K562 (cell line): ENCODE results near the gene AIFM3. TPM values are rescaled to one million over a fixed set of nuclear protein-coding genes. Genes with fewer than 3 reads are reported as not detected.

Experiments used
- IRF2 ChIP-seq: sonication (generic); formaldehyde crosslinking; IDR thresholded peaks from 2 replicates; pipeline ENCODE4 v1.8.1; 2022; ENCODE audit warnings: mild to moderate bottlenecking, missing genetic modification reagents
- JUN ChIP-seq, 2 experiments: sonication (generic) in 1 of 2; formaldehyde crosslinking in 1 of 2; IDR thresholded peaks; 2 replicates each; pipeline versions ENCODE4 v1.6.1 to v1.8.0; 2012 to 2022; ENCODE audit warnings: borderline replicate concordance in 2 of 2, mild to moderate bottlenecking in 2 of 2, improper control_type of control experiment in 1 of 2, low read depth in 1 of 2, low read length in 1 of 2, missing genetic modification reagents in 1 of 2
- MBD2 ChIP-seq: sonication (generic); IDR thresholded peaks from 2 replicates; pipeline ENCODE4 v1.6.1; 2016; ENCODE audit warnings: low read depth, borderline replicate concordance
- TEAD4 ChIP-seq, 2 experiments: sonication (generic) in 1 of 2; formaldehyde crosslinking in 1 of 2; IDR thresholded peaks; 2 replicates each; pipeline versions ENCODE4 v1.6.1 to v1.8.0; 2012 to 2022; ENCODE audit warnings: borderline replicate concordance in 1 of 2, inconsistent platforms in 1 of 2, low read length in 1 of 2, mild to moderate bottlenecking in 1 of 2, missing genetic modification reagents in 1 of 2
- TGIF2 ChIP-seq: sonication (generic); formaldehyde crosslinking; IDR thresholded peaks from 2 replicates; pipeline ENCODE4 v1.8.1; 2022; ENCODE audit warnings: mild to moderate bottlenecking, missing genetic modification reagents, moderate library complexity
- ZNF23 ChIP-seq: fragments of 250-450 bp; sonication (Bioruptor Pico); IDR thresholded peaks from 2 replicates; pipeline ENCODE4 v1.4.0; 2020; ENCODE audit warnings: mild to moderate bottlenecking
- ZNF830 ChIP-seq: fragments of 250-450 bp; sonication (Bioruptor Pico); IDR thresholded peaks from 2 replicates; pipeline ENCODE4 v1.5.0; 2021; ENCODE audit warnings: mild to moderate bottlenecking
- polyA plus RNA-seq, 8 experiments: library from polyadenylated mRNA; depleted of rRNA in 4 of 8; stranded (reverse) in 5 of 8; unstranded in 3 of 8; fragments of >200 nt; fragmentation: Nextera tagmentation in 2 of 8; fragmentation: Illumina TruSeq in 1 of 8; extraction: Ambion mirVana in 2 of 8; extraction: Trizol in 1 of 8; gene quantifications; 2 replicates each; pipeline versions ENCODE4 v1.2.1 to v1.2.3, GENCODE V29; 2011 to 2014; ENCODE audit warnings: inconsistent platforms in 1 of 8, missing spikeins in 1 of 8
- total RNA-seq, 7 experiments: library from RNA; depleted of rRNA in 6 of 7; stranded (reverse); fragments of >200 nt in 6 of 7; fragmentation: Illumina TruSeq in 2 of 7; extraction: Trizol in 2 of 7; gene quantifications; 2 replicates each; pipeline versions ENCODE4 v1.2.1 to v1.2.3, GENCODE V29; 2011 to 2021; ENCODE audit warnings: low replicate concordance in 1 of 7
- TF ChIP-seq, protein P1 (sequence below), 2 experiments: fragments of 450-650 bp in 1 of 2; sonication (generic) in 1 of 2; formaldehyde crosslinking in 1 of 2; IDR thresholded peaks; 2 replicates each; pipeline versions ENCODE4 v1.7.1 to v1.9.0; 2016 to 2022; ENCODE audit warnings: inconsistent platforms in 1 of 2, mild to moderate bottlenecking in 1 of 2, missing genetic modification reagents in 1 of 2
- TF ChIP-seq, protein P2 (sequence below), 2 experiments: fragments of 450-650 bp in 1 of 2; sonication (generic) in 1 of 2; formaldehyde crosslinking in 1 of 2; IDR thresholded peaks in 1 of 2; conservative IDR thresholded peaks in 1 of 2; 2 replicates each; pipeline versions ENCODE4 v1.6.1 to v1.8.1; 2016 to 2023; ENCODE audit warnings: mild to moderate bottlenecking in 2 of 2, moderate library complexity in 2 of 2, inconsistent platforms in 1 of 2, missing genetic modification reagents in 1 of 2
- TF ChIP-seq, protein P3 (sequence below): IDR thresholded peaks from 3 replicates; pipeline ENCODE4 v1.6.1; 2011; ENCODE audit warnings: borderline replicate concordance, mild to moderate bottlenecking, moderate library complexity; ENCODE audit not compliant: insufficient read length; ENCODE audit errors: extremely low read depth

Gene AIFM3
- total and polyA plus RNA-seq, 9 of the 15 experiments (the other 6 are each of a cell fraction or from before 2014, with no cell fraction given): 0.03 to 0.20 (median 0.07) TPM; not detected in 1

DNA sequence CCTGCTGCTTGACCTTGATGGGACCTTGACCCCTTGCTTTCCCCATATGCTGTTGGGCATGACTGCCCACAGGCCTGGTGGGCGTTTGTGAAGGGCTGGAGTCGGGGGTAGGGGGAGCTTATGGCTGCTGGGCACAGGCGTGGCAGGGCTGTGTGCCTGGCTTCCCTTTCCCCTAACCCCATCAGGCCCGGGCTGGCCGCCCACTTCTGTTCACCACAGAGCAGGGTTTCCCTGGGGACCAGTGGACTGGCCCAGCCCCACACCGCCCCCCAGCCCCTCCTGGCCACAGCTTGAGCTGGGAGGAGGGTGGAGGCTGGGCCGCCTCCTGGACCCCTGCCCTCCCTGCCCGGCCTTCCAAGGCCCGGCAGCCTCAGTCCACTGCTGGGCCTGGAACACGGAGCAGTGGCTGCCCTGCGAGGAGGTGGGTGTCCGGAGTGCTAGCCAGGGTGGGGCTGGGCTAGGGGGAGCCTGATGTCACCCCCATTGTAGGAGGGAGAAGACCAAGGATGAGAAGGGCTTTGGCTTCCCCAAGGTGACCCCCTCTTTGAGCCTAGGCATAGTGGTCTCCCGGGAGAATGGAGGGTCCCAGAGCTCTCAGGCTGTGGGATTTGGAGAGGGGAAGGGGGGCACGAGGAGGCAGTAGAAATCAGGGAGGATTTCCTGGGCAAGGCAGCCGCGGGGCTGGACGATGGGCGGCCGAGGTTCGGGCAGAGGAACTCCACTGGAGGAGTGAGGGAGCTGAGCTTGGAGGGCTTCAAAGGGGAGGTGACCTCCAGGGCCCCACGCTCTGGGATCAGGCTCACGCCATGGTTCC is at the start of gene AIFM3 (continued):
- TF ChIP-seq, protein P1, sequence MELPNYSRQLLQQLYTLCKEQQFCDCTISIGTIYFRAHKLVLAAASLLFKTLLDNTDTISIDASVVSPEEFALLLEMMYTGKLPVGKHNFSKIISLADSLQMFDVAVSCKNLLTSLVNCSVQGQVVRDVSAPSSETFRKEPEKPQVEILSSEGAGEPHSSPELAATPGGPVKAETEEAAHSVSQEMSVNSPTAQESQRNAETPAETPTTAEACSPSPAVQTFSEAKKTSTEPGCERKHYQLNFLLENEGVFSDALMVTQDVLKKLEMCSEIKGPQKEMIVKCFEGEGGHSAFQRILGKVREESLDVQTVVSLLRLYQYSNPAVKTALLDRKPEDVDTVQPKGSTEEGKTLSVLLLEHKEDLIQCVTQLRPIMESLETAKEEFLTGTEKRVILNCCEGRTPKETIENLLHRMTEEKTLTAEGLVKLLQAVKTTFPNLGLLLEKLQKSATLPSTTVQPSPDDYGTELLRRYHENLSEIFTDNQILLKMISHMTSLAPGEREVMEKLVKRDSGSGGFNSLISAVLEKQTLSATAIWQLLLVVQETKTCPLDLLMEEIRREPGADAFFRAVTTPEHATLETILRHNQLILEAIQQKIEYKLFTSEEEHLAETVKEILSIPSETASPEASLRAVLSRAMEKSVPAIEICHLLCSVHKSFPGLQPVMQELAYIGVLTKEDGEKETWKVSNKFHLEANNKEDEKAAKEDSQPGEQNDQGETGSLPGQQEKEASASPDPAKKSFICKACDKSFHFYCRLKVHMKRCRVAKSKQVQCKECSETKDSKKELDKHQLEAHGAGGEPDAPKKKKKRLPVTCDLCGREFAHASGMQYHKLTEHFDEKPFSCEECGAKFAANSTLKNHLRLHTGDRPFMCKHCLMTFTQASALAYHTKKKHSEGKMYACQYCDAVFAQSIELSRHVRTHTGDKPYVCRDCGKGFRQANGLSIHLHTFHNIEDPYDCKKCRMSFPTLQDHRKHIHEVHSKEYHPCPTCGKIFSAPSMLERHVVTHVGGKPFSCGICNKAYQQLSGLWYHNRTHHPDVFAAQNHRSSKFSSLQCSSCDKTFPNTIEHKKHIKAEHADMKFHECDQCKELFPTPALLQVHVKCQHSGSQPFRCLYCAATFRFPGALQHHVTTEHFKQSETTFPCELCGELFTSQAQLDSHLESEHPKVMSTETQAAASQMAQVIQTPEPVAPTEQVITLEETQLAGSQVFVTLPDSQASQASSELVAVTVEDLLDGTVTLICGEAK (IDR thresholded peaks at IDR 0.05): no peak
- TF ChIP-seq, protein P1 (CRISPR knock-in tag; IDR thresholded peaks at IDR 0.05): 0 out of 2 replicates have a peak, but pooled peaks have one; percentile 44
- TF ChIP-seq JUN (IDR thresholded peaks at IDR 0.05; ENCODE audit: borderline replicate concordance, low read depth, low read length) (no peak), JUN (CRISPR knock-in tag; IDR thresholded peaks at IDR 0.05; ENCODE audit: borderline replicate concordance) (peak; percentile 72; the same call in 1 of the 2 replicates), TEAD4 (IDR thresholded peaks at IDR 0.05; ENCODE audit: low read length) (no peak), TEAD4 (CRISPR knock-in tag; IDR thresholded peaks at IDR 0.05; ENCODE audit: borderline replicate concordance) (0 out of 2 replicates have a peak, but pooled peaks have one; percentile 56), ZNF23 (CRISPR knock-in tag) (no peak), MBD2 (0 out of 2 replicates have a peak, but pooled peaks have one; percentile 33), TGIF2 (CRISPR knock-in tag) (0 out of 2 replicates have a peak, but pooled peaks have one; percentile 32), IRF2 (CRISPR knock-in tag) (peak; percentile 59; the same call in 1 of the 2 replicates), ZNF830 (CRISPR knock-in tag) (0 out of 2 replicates have a peak, but pooled peaks have one; percentile 46)
- TF ChIP-seq, protein P2, sequence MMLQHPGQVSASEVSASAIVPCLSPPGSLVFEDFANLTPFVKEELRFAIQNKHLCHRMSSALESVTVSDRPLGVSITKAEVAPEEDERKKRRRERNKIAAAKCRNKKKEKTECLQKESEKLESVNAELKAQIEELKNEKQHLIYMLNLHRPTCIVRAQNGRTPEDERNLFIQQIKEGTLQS (IDR thresholded peaks at IDR 0.05): no peak
- TF ChIP-seq, protein P2 (CRISPR knock-in tag; conservative IDR thresholded peaks at IDR 0.05): peak; percentile 65; the same call in 1 of the 2 replicates
- TF ChIP-seq, protein P3, sequence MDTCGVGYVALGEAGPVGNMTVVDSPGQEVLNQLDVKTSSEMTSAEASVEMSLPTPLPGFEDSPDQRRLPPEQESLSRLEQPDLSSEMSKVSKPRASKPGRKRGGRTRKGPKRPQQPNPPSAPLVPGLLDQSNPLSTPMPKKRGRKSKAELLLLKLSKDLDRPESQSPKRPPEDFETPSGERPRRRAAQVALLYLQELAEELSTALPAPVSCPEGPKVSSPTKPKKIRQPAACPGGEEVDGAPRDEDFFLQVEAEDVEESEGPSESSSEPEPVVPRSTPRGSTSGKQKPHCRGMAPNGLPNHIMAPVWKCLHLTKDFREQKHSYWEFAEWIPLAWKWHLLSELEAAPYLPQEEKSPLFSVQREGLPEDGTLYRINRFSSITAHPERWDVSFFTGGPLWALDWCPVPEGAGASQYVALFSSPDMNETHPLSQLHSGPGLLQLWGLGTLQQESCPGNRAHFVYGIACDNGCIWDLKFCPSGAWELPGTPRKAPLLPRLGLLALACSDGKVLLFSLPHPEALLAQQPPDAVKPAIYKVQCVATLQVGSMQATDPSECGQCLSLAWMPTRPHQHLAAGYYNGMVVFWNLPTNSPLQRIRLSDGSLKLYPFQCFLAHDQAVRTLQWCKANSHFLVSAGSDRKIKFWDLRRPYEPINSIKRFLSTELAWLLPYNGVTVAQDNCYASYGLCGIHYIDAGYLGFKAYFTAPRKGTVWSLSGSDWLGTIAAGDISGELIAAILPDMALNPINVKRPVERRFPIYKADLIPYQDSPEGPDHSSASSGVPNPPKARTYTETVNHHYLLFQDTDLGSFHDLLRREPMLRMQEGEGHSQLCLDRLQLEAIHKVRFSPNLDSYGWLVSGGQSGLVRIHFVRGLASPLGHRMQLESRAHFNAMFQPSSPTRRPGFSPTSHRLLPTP: peak; percentile 18
